HG02973 (cell line): ENCODE results near the gene SPON1.
"Not testable (repeated sequence)": the region's sequence is repeated elsewhere in the genome, so short reads cannot be mapped to it uniquely, and the experiment has no call there.

ENCODE experiments used
- ATAC-seq: cut with Tn5 transposase; IDR thresholded peaks from one replicate; pipeline ENCODE4 v1.9.1; 2021; ENCODE audit warnings: moderate library complexity; ENCODE audit not compliant: unreplicated experiment

SPON1 gene

GRCh38 chr11:14232652-14233051 is 270.1 kb downstream of the SPON1 start:
- no peak for ATAC-seq

GRCh38 chr11:14234446-14234845 is 271.9 kb downstream of the SPON1 start:
- no peak for ATAC-seq

- ATAC-seq, result no peak
These were observed 273.2 kb downstream of the SPON1 start for GRCh38 chr11:14235701-14236100.

- ATAC-seq, result peak; percentile 94
These were observed 275.0 kb downstream of the SPON1 start for GRCh38 chr11:14237444-14237961.

GRCh38 chr11:14240221-14240620 is 277.7 kb downstream of the SPON1 start:
- ATAC-seq, result no peak

- ATAC-seq, result no peak
These were observed 278.4 kb downstream of the SPON1 start for GRCh38 chr11:14240951-14241350.

- no peak for ATAC-seq
These were observed 279.7 kb downstream of the SPON1 start for GRCh38 chr11:14242187-14242586.

GRCh38 chr11:14242733-14243132 is 280.2 kb downstream of the SPON1 start:
- no peak for ATAC-seq

GRCh38 chr11:14244926-14245325 is 282.4 kb downstream of the SPON1 start:
- ATAC-seq, result no peak

- ATAC-seq, result no peak
These were observed 282.9 kb downstream of the SPON1 start for GRCh38 chr11:14245444-14245843.

GRCh38 chr11:14248580-14248981 is 286.1 kb downstream of the SPON1 start:
- ATAC-seq, result no peak

GRCh38 chr11:14249121-14249963 is 286.8 kb downstream of the SPON1 start:
- ATAC-seq, result no peak

- no peak for ATAC-seq
These were observed 289.2 kb downstream of the SPON1 start for GRCh38 chr11:14251754-14252153.

GRCh38 chr11:14252501-14252900 is 290.0 kb downstream of the SPON1 start:
- ATAC-seq, result not testable (repeated sequence)

- no peak for ATAC-seq
These were observed 290.9 kb downstream of the SPON1 start for GRCh38 chr11:14253421-14253820.

- ATAC-seq, result no peak
These were observed 291.3 kb downstream of the SPON1 start for GRCh38 chr11:14253840-14254239.

GRCh38 chr11:14254533-14255237 is 292.2 kb downstream of the SPON1 start:
- ATAC-seq, result no peak

GRCh38 chr11:14255238-14255534 is 292.7 kb downstream of the SPON1 start:
- no peak for ATAC-seq

- ATAC-seq, result no peak
These were observed 295.9 kb downstream of the SPON1 start for GRCh38 chr11:14258221-14258935.

GRCh38 chr11:14259186-14259784 is 296.8 kb downstream of the SPON1 start:
- ATAC-seq, result no peak

GRCh38 chr11:14259878-14260277 is 297.4 kb downstream of the SPON1 start:
- ATAC-seq, result no peak
